Measurements from ENCODE around the gene ALKBH7. TPM values are rescaled to one million over a fixed set of nuclear protein-coding genes. Genes with fewer than 3 reads are reported as not detected.
A peak's percentile ranks its signal among the peaks of the same experiment; 100 is the strongest.

Gene ALKBH7
- total and polyA plus RNA-seq, 2 of the 13 experiments (the other 11 are each of a cell fraction or from before 2014, with no cell fraction given): 29.6 to 45.9 TPM

- TF ChIP-seq ZBTB33 (CRISPR knock-in tag; IDR thresholded peaks at IDR 0.05) (no peak), SNAPC2 (CRISPR knock-in tag; IDR thresholded peaks at IDR 0.05) (0 out of 2 replicates have a peak, but pooled peaks have one; percentile 30), RFX1 (IDR thresholded peaks at IDR 0.05) (peak; percentile 89), NCOA2 (CRISPR knock-in tag; IDR thresholded peaks at IDR 0.05) (no peak), FOXA3 (CRISPR knock-in tag; IDR thresholded peaks at IDR 0.05) (peak; percentile 15; the same call in 1 of the 2 replicates), FOXK1 (CRISPR knock-in tag; IDR thresholded peaks at IDR 0.05; ENCODE audit: borderline replicate concordance, low read depth) (peak; percentile 65; the same call in 1 of the 2 replicates), ZNF501 (CRISPR knock-in tag; IDR thresholded peaks at IDR 0.05) (peak; percentile 80), ZNF563 (CRISPR knock-in tag; IDR thresholded peaks at IDR 0.05) (peak; percentile 55; the same call in 1 of the 2 replicates), ZNF746 (CRISPR knock-in tag; IDR thresholded peaks at IDR 0.05) (no peak), ZNF780A (CRISPR knock-in tag; IDR thresholded peaks at IDR 0.05) (no peak), ZMYM4 (CRISPR knock-in tag; IDR thresholded peaks at IDR 0.05) (no peak), ZMAT3 (CRISPR knock-in tag; conservative IDR thresholded peaks at IDR 0.05) (0 out of 2 replicates have a peak, but pooled peaks have one; percentile 22), MYC (CRISPR knock-in tag; IDR thresholded peaks at IDR 0.05; ENCODE audit: borderline replicate concordance) (no peak; the same call in 1 of the 2 replicates), SRSF1 (optimal IDR thresholded peaks at IDR 0.05; ENCODE audit: low read depth, low read length) (peak; percentile 78), ZNF512 (CRISPR knock-in tag; IDR thresholded peaks at IDR 0.05) (no peak), HOXA3 (CRISPR knock-in tag; IDR thresholded peaks at IDR 0.05) (peak; percentile 94), ZBTB43 (CRISPR knock-in tag; conservative IDR thresholded peaks at IDR 0.05) (0 out of 2 replicates have a peak, but pooled peaks have one; percentile 58), PLRG1 (conservative IDR thresholded peaks at IDR 0.05) (no peak), KDM5B (CRISPR knock-in tag; IDR thresholded peaks at IDR 0.05; ENCODE audit: borderline replicate concordance) (no peak)
- TF ChIP-seq, protein P1, sequence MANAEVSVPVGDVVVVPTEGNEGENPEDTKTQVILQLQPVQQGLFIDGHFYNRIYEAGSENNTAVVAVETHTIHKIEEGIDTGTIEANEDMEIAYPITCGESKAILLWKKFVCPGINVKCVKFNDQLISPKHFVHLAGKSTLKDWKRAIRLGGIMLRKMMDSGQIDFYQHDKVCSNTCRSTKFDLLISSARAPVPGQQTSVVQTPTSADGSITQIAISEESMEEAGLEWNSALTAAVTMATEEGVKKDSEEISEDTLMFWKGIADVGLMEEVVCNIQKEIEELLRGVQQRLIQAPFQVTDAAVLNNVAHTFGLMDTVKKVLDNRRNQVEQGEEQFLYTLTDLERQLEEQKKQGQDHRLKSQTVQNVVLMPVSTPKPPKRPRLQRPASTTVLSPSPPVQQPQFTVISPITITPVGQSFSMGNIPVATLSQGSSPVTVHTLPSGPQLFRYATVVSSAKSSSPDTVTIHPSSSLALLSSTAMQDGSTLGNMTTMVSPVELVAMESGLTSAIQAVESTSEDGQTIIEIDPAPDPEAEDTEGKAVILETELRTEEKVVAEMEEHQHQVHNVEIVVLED (CRISPR knock-in tag; IDR thresholded peaks at IDR 0.05; ENCODE audit: borderline replicate concordance): peak; percentile 82; the same call in 1 of the 2 replicates
- TF ChIP-seq, protein P2, sequence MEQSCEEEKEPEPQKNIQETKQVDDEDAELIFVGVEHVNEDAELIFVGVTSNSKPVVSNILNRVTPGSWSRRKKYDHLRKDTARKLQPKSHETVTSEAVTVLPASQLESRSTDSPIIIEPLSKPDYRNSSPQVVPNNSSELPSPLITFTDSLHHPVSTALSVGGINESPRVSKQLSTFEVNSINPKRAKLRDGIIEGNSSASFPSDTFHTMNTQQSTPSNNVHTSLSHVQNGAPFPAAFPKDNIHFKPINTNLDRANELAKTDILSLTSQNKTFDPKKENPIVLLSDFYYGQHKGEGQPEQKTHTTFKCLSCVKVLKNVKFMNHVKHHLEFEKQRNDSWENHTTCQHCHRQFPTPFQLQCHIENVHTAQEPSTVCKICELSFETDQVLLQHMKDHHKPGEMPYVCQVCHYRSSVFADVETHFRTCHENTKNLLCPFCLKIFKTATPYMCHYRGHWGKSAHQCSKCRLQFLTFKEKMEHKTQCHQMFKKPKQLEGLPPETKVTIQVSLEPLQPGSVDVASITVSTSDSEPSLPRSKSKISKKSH (CRISPR knock-in tag; IDR thresholded peaks at IDR 0.05; ENCODE audit: borderline replicate concordance): 0 out of 2 replicates have a peak, but pooled peaks have one; percentile 11
Measured at GRCh38 chr19:6393074-6393982, 20.7 kb downstream of the ALKBH7 start, which contains the start of gene GTF2F1 (continued).
